ENCODE results near the gene NXPH3.

Gene NXPH3

GRCh38 chr17:49585422-49586027, 9.9 kb downstream of the NXPH3 start:
- DNase-seq (ENCODE audit: low read depth) = no peak
- H3K4me3 ChIP-seq (ENCODE audit: low read length) = no peak overlapping the region
- peak; percentile 21 for TF ChIP-seq CTCF (IDR thresholded peaks at IDR 0.05; ENCODE audit: insufficient read depth, low read depth, low read length, missing control alignments)

DNA sequence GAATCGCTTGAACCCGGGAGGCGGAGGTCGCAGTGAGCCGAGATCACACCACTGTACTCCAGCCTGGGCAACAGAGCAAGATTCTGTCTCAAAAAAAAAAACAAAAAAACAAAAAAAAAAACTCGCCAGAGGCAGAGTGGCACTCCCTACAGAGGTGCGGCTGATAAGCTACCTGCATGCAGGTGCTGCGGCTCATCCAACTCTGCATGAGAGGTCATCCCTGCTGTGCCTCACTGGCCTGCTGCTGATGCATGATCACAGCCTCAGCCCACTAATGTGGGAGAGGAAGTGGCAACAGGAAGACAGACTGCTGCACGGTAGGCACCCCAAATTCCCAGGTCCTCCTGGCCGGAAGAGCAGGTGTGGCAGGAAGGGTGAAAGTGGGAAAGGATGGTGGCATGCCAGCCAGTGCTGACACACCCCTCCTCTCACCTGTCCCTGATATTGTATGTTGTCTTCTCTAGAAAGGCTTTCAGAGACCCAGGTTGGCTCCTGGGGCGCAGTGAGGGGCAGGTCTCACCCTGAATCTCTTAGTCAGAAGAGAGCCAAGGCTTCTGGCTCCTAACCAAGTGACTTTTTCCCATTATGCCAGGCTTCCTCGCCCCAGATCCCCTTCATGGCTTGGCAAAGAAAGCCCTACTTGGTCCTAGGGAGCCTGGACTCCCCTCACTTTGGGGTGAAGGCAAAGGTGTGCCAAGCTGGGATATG, 11.8 kb downstream of the NXPH3 start:
- H3K4me3 ChIP-seq (ENCODE audit: low read length) = no peak overlapping the region
- DNase-seq (ENCODE audit: low read depth) = no peak
- no peak for TF ChIP-seq CTCF (IDR thresholded peaks at IDR 0.05; ENCODE audit: insufficient read depth, low read depth, low read length, missing control alignments)

GRCh38 chr17:49588312-49588711, 12.6 kb downstream of the NXPH3 start:
- H3K4me3 ChIP-seq (ENCODE audit: low read length) = no peak overlapping the region
- no peak for TF ChIP-seq CTCF (IDR thresholded peaks at IDR 0.05; ENCODE audit: insufficient read depth, low read depth, low read length, missing control alignments)
- no peak for DNase-seq (ENCODE audit: low read depth)

DNA sequence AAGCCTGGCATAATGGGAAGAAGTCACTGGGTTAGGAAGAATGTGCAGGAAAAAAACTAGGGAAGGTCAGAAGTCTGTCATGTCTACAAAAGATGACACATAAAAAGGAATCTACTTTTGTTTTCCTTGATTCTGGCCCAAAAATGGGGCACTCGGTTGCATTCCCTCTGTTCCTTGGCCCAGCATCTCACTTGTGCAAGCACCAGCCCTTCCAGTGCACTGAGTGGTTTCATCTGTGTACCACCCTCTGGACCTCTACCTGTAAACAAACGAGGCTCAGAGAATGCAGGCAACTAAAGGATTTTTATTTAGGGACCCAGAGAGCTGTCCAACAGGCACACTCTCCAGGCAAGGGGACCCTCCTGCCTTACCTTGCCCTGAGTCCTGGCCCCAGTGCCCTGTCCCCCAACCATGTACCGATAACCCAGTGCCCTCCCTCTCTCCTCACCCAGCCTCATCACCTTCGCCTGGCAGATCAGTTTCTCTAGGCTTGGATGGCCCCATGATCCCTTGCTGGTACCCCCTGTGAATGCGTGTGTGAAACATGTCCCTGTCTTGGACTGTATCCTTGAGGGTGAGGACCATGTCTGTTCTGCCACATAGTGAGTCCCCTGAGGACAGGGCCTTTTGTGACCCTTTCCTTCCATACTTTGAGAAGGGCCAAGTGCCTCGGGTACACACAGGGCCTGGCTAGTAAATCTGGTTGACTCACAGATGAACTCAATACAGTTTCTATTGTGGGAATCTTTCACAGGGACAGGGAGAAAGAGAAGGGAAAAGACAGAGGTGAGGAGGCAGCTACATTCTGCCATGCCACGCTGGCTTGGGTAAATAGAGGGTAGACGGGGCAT, 13.3 kb downstream of the NXPH3 start:
- DNase-seq (ENCODE audit: low read depth) = no peak
- no peak overlapping the region for H3K4me3 ChIP-seq (ENCODE audit: low read length)
- TF ChIP-seq CTCF (IDR thresholded peaks at IDR 0.05; ENCODE audit: insufficient read depth, low read depth, low read length, missing control alignments) = no peak

- H3K4me3 ChIP-seq (ENCODE audit: low read length) = no peak overlapping the region
- no peak for DNase-seq (ENCODE audit: low read depth)
- TF ChIP-seq CTCF (IDR thresholded peaks at IDR 0.05; ENCODE audit: insufficient read depth, low read depth, low read length, missing control alignments) = no peak
These were observed 13.9 kb downstream of the NXPH3 start for GRCh38 chr17:49589577-49589927.

- no peak for TF ChIP-seq CTCF (IDR thresholded peaks at IDR 0.05; ENCODE audit: insufficient read depth, low read depth, low read length, missing control alignments)
- no peak overlapping the region for H3K4me3 ChIP-seq (ENCODE audit: low read length)
- no peak for DNase-seq (ENCODE audit: low read depth)
These were observed 15.2 kb downstream of the NXPH3 start for GRCh38 chr17:49590874-49591273.
